ENCODE measurements around the gene RNU1-3. TPM values are rescaled to one million over a fixed set of nuclear protein-coding genes. Genes with fewer than 3 reads are reported as not detected.
"Not testable (repeated sequence)": the region's sequence is repeated elsewhere in the genome, so short reads cannot be mapped to it uniquely, and the experiment has no call there.

Gene RNU1-3
- total RNA-seq, 1 donor from 2014 or later: 1,438 TPM

GRCh38 chr1:16648756-16649155 lies 18.0 kb downstream of the RNU1-3 start:
- H3K4me1 Mint-ChIP-seq (ENCODE audit: low read depth); H3K4me3 Mint-ChIP-seq (ENCODE audit: unreplicated experiment); H3K27me3 Mint-ChIP-seq (ENCODE audit: low read depth); DNase-seq (ENCODE audit: low spot score); H3K9me3 Mint-ChIP-seq (ENCODE audit: low read depth); H3K36me3 Mint-ChIP-seq (ENCODE audit: low read depth); H3K27ac Mint-ChIP-seq (ENCODE audit: unreplicated experiment): not testable (repeated sequence)

GRCh38 chr1:16648250-16648649 lies 18.5 kb downstream of the RNU1-3 start:
- H3K27ac Mint-ChIP-seq (ENCODE audit: unreplicated experiment); H3K4me3 Mint-ChIP-seq (ENCODE audit: unreplicated experiment); H3K36me3 Mint-ChIP-seq (ENCODE audit: low read depth): not testable (repeated sequence)

GRCh38 chr1:16647179-16648176 lies 19.3 kb downstream of the RNU1-3 start:
- not testable (repeated sequence) for H3K36me3 Mint-ChIP-seq (ENCODE audit: low read depth); H3K4me1 Mint-ChIP-seq (ENCODE audit: low read depth); H3K27ac Mint-ChIP-seq (ENCODE audit: unreplicated experiment); H3K9me3 Mint-ChIP-seq (ENCODE audit: low read depth); H3K4me3 Mint-ChIP-seq (ENCODE audit: unreplicated experiment); H3K27me3 Mint-ChIP-seq (ENCODE audit: low read depth)
- DNase-seq (ENCODE audit: low spot score): peak; percentile 57

More at GRCh38 chr1:16648250-16648649, 18.5 kb downstream of the RNU1-3 start:
- H3K4me1 Mint-ChIP-seq (ENCODE audit: low read depth); H3K9me3 Mint-ChIP-seq (ENCODE audit: low read depth); H3K27me3 Mint-ChIP-seq (ENCODE audit: low read depth): not testable (repeated sequence)
- DNase-seq (ENCODE audit: low spot score): peak; percentile 47

- not testable (repeated sequence) for H3K9me3 Mint-ChIP-seq (ENCODE audit: low read depth); H3K27me3 Mint-ChIP-seq (ENCODE audit: low read depth); H3K4me1 Mint-ChIP-seq (ENCODE audit: low read depth); H3K36me3 Mint-ChIP-seq (ENCODE audit: low read depth); H3K27ac Mint-ChIP-seq (ENCODE audit: unreplicated experiment); DNase-seq (ENCODE audit: low spot score); H3K4me3 Mint-ChIP-seq (ENCODE audit: unreplicated experiment)
These were observed 20.0 kb downstream of the RNU1-3 start for GRCh38 chr1:16646716-16647115.

GRCh38 chr1:16646061-16646664 lies 20.6 kb downstream of the RNU1-3 start:
- not testable (repeated sequence) for H3K4me3 Mint-ChIP-seq (ENCODE audit: unreplicated experiment); H3K36me3 Mint-ChIP-seq (ENCODE audit: low read depth); H3K27me3 Mint-ChIP-seq (ENCODE audit: low read depth); H3K9me3 Mint-ChIP-seq (ENCODE audit: low read depth); H3K4me1 Mint-ChIP-seq (ENCODE audit: low read depth); H3K27ac Mint-ChIP-seq (ENCODE audit: unreplicated experiment)
- DNase-seq (ENCODE audit: low spot score): peak; percentile 95

- H3K4me1 Mint-ChIP-seq (ENCODE audit: low read depth): not testable (repeated sequence)
These were observed 21.3 kb downstream of the RNU1-3 start for GRCh38 chr1:16645271-16646060.

GRCh38 chr1:16644482-16645270 lies 22.1 kb downstream of the RNU1-3 start:
- H3K4me1 Mint-ChIP-seq (ENCODE audit: low read depth); H3K36me3 Mint-ChIP-seq (ENCODE audit: low read depth); H3K27ac Mint-ChIP-seq (ENCODE audit: unreplicated experiment); H3K4me3 Mint-ChIP-seq (ENCODE audit: unreplicated experiment); H3K9me3 Mint-ChIP-seq (ENCODE audit: low read depth); H3K27me3 Mint-ChIP-seq (ENCODE audit: low read depth): not testable (repeated sequence)
- DNase-seq (ENCODE audit: low spot score): peak; percentile 100
- TF ChIP-seq CTCF (IDR thresholded peaks at IDR 0.05): peak; percentile 79

More at GRCh38 chr1:16645271-16646060, 21.3 kb downstream of the RNU1-3 start:
- not testable (repeated sequence) for H3K36me3 Mint-ChIP-seq (ENCODE audit: low read depth); H3K27ac Mint-ChIP-seq (ENCODE audit: unreplicated experiment); H3K4me3 Mint-ChIP-seq (ENCODE audit: unreplicated experiment); H3K27me3 Mint-ChIP-seq (ENCODE audit: low read depth); H3K9me3 Mint-ChIP-seq (ENCODE audit: low read depth)
- peak; percentile 96 for DNase-seq (ENCODE audit: low spot score)

Measured in chondrocyte (in vitro differentiated cells).